Neuron (in vitro differentiated cells): ENCODE results near the gene PRPF38A.
"Not testable (repeated sequence)": the region's sequence is repeated elsewhere in the genome, so short reads cannot be mapped to it uniquely, and the experiment has no call there.

Experiments
- H2AFZ ChIP-seq: one replicate; pipeline ENCODE4 v1.6.1; 2013; ENCODE audit warnings: low read depth, mild to moderate bottlenecking, inconsistent platforms, low read length, moderate library complexity
- H3K27me3 ChIP-seq: one replicate; pipeline ENCODE4 v1.6.1; 2013; ENCODE audit warnings: low read length; ENCODE audit not compliant: insufficient read depth
- H3K36me3 ChIP-seq: one replicate; pipeline ENCODE4 v1.6.1; 2013; ENCODE audit warnings: low read length; ENCODE audit not compliant: insufficient read depth
- H3K4me1 ChIP-seq: one replicate; pipeline ENCODE4 v1.6.1; 2013; ENCODE audit warnings: low read length; ENCODE audit not compliant: insufficient read depth
- H3K4me3 ChIP-seq: 2 replicates; pipeline ENCODE4 v1.5.1; 2013; ENCODE audit warnings: mild to moderate bottlenecking, low read length, moderate library complexity
- H3K9me3 ChIP-seq: one replicate; pipeline ENCODE4 v1.6.1; 2013; ENCODE audit warnings: low read length

Gene PRPF38A

GRCh38 chr1:52365746-52366516 lies 38.5 kb upstream of the PRPF38A start, which contains the start of gene CC2D1B:
Gene CC2D1B, minus strand, starts transcription at chr1:52366205. Its CDS starts 1,585 bp downstream, at chr1:52364620.
- Histone ChIP-seq H3K9me3 (no peaks in the 10 kb centered on the region), H2AFZ (peak within 1 kb of the TSS; percentile 93), H3K27me3 (no peaks in the 10 kb centered on the region), H3K36me3 (peaks cover 26% of the 10 kb centered on the region), H3K4me1 (peaks cover 10% of the 10 kb centered on the region), H3K4me3 (peak within 1 kb of the TSS; percentile 81)

DNA sequence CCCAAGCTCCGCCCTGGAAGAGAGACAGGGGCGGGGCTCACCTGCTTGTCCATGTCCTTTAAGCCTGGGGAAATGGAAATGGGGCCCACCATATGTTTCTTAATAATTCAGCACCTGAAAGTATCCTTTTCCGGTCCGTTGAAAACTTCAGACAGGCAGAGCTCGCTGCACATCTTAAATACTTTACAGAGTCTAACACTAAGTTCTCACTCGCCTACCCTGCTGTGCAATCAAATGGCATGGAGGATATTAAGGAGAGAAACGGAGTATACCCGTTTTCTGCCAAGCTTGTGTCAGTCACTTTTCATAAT lies 37.9 kb upstream of the PRPF38A start:
- Histone ChIP-seq H2AFZ (peak overlapping the region; percentile 43), H3K4me3 (peak overlapping the region; percentile 81), H3K9me3 (no peaks in the 10 kb centered on the region), H3K36me3 (peaks cover 20% of the 10 kb centered on the region), H3K27me3 (no peaks in the 10 kb centered on the region), H3K4me1 (peaks cover 10% of the 10 kb centered on the region)

GRCh38 chr1:52367272-52367671 lies 37.1 kb upstream of the PRPF38A start:
- Histone ChIP-seq H3K27me3 (no peaks in the 10 kb centered on the region), H2AFZ (no peak overlapping the region), H3K9me3 (no peaks in the 10 kb centered on the region), H3K4me3 (no peak overlapping the region), H3K4me1 (peaks cover 10% of the 10 kb centered on the region), H3K36me3 (peaks cover 14% of the 10 kb centered on the region)

GRCh38 chr1:52368383-52369172 lies 35.8 kb upstream of the PRPF38A start:
- H3K9me3 ChIP-seq: no peaks in the 10 kb centered on the region
- no peak overlapping the region for H2AFZ ChIP-seq
- peaks cover 10% of the 10 kb centered on the region for H3K4me1 ChIP-seq
- no peak overlapping the region for H3K4me3 ChIP-seq
- H3K27me3 ChIP-seq: no peaks in the 10 kb centered on the region
- H3K36me3 ChIP-seq: peaks cover 17% of the 10 kb centered on the region

GRCh38 chr1:52369851-52370250 lies 34.6 kb upstream of the PRPF38A start:
- not testable (repeated sequence) for H3K4me1 ChIP-seq, H3K27me3 ChIP-seq, H2AFZ ChIP-seq, H3K9me3 ChIP-seq, H3K4me3 ChIP-seq
- H3K36me3 ChIP-seq: peaks cover 26% of the 10 kb centered on the region

DNA sequence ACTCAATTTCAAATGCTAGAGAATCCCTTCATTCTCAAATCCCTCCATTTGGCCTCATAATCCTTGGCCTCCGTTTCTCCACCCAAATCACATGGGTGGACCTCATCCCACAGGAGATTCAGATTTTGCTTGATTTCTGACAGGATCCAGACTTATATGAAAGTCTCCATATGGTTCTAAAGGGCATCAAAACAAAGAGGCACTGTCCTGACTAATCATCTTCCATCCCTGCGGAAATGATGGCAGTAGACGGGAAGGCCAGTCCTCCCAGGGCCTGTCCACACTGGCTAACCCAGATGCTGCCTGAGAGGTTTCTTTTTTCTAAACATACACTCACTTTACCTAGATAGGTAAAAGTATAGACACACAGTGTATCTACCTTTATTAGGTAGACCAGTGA lies 19.0 kb upstream of the PRPF38A start:
- Histone ChIP-seq H3K36me3 (peaks cover 89% of the 10 kb centered on the region), H3K4me3 (no peak overlapping the region), H2AFZ (no peak overlapping the region), H3K27me3 (no peaks in the 10 kb centered on the region), H3K4me1 (no peaks in the 10 kb centered on the region), H3K9me3 (no peaks in the 10 kb centered on the region)

DNA sequence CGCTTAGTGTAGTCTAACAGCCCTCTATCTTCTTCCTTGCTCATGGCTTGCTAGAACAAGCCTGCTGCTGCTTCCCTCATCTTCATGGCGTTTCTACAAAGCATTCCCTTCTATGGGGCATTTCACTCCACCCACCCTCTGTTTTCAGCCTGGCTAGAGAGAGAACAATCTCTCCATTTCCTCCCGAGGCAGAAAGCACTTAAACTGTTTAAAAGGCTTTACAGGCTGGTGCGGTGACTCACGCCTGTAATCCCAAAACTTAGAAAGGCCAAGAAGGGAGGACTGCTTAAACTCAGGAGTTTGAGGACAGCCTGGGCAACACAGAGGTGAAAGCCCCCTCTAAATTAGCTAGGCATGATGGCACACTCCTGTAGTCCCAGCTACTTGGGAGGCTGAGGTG lies 17.9 kb upstream of the PRPF38A start:
- peaks cover 83% of the 10 kb centered on the region for H3K36me3 ChIP-seq
- no peak overlapping the region for H3K4me3 ChIP-seq
- H2AFZ ChIP-seq: no peak overlapping the region
- no peaks in the 10 kb centered on the region for H3K9me3 ChIP-seq
- no peaks in the 10 kb centered on the region for H3K27me3 ChIP-seq
- H3K4me1 ChIP-seq: no peaks in the 10 kb centered on the region

DNA sequence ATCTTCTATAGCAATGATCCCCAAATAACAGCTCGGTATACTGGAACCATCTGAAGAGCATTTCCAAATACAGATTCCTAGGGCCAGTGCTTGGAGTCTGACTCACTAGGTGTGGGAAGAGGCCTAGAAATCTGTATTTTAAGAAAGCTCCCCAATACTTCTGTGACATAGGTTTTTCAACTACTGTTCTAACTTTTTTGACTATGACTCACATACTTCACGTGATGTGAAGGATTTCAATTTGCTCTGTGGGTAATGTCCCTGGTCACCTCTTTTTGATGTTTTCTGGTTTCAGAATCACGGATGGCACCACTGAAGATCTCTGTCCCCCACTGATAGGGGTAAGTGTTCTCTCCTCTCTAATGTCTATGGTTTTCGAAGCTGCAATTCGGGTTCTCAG lies 11.2 kb upstream of the PRPF38A start:
- Histone ChIP-seq H3K4me3 (no peak overlapping the region), H3K9me3 (no peaks in the 10 kb centered on the region), H3K27me3 (no peaks in the 10 kb centered on the region), H3K4me1 (no peaks in the 10 kb centered on the region), H3K36me3 (peaks cover 79% of the 10 kb centered on the region), H2AFZ (no peak overlapping the region)

GRCh38 chr1:52399629-52400028 lies 4.8 kb upstream of the PRPF38A start:
- Histone ChIP-seq H3K36me3 (peaks cover 60% of the 10 kb centered on the region), H3K4me1 (peaks cover 15% of the 10 kb centered on the region), H2AFZ (no peak overlapping the region), H3K9me3 (no peaks in the 10 kb centered on the region), H3K4me3 (no peak overlapping the region), H3K27me3 (no peaks in the 10 kb centered on the region)

DNA sequence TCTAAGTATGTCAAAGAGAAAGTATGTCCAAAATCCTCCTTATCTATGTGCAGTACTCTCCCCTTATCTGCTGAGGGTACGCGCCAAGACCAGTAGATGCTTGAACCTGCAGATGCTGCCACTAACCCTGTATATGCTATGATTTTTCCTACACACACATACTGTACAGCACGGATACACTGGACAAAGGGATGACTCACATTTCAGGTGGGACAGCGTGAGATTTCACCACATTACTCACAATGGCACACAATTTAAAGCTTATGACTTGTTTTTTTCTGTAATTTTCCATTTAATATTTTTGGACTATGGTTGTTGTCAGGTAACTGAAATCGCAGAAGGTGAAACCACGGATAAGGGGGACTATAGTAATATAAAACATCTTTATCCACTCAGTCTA lies 4.3 kb upstream of the PRPF38A start:
- H2AFZ ChIP-seq: no peak overlapping the region
- peaks cover 15% of the 10 kb centered on the region for H3K4me1 ChIP-seq
- peaks cover 55% of the 10 kb centered on the region for H3K36me3 ChIP-seq
- no peaks in the 10 kb centered on the region for H3K27me3 ChIP-seq
- H3K9me3 ChIP-seq: no peaks in the 10 kb centered on the region
- H3K4me3 ChIP-seq: no peak overlapping the region

GRCh38 chr1:52402860-52403240 lies 1.6 kb upstream of the PRPF38A start:
- Histone ChIP-seq H3K27me3 (no peaks in the 10 kb centered on the region), H3K4me3 (peak overlapping the region; percentile 91), H3K36me3 (peaks cover 41% of the 10 kb centered on the region), H2AFZ (no peak overlapping the region), H3K9me3 (no peaks in the 10 kb centered on the region), H3K4me1 (peaks cover 21% of the 10 kb centered on the region)

- Histone ChIP-seq H3K27me3 (no peaks in the 10 kb centered on the region), H3K9me3 (no peaks in the 10 kb centered on the region), H3K4me3 (peak overlapping the region; percentile 91), H3K36me3 (peaks cover 44% of the 10 kb centered on the region), H3K4me1 (peaks cover 21% of the 10 kb centered on the region), H2AFZ (peak overlapping the region; percentile 87)
Observed at GRCh38 chr1:52403566-52404115, 761 bp upstream of the PRPF38A start.

GRCh38 chr1:52404975-52405338 lies 555 bp downstream of the PRPF38A start:
- Histone ChIP-seq H3K27me3 (no peaks in the 10 kb centered on the region), H3K4me1 (peaks cover 21% of the 10 kb centered on the region), H2AFZ (peak overlapping the region; percentile 87), H3K4me3 (peak overlapping the region; percentile 91), H3K36me3 (peaks cover 47% of the 10 kb centered on the region), H3K9me3 (no peaks in the 10 kb centered on the region)
